DMS79 (cell line): ENCODE results near the gene MN1.
A peak's percentile ranks its signal among the peaks of the same experiment; 100 is the strongest.
"Not testable (repeated sequence)": the region's sequence is repeated elsewhere in the genome, so short reads cannot be mapped to it uniquely, and the experiment has no call there.

Experiments used
- DNase-seq: peaks from one replicate; lab custom pipeline; 2025; lab: John Stamatoyannopoulos, UW

Gene MN1

DNA sequence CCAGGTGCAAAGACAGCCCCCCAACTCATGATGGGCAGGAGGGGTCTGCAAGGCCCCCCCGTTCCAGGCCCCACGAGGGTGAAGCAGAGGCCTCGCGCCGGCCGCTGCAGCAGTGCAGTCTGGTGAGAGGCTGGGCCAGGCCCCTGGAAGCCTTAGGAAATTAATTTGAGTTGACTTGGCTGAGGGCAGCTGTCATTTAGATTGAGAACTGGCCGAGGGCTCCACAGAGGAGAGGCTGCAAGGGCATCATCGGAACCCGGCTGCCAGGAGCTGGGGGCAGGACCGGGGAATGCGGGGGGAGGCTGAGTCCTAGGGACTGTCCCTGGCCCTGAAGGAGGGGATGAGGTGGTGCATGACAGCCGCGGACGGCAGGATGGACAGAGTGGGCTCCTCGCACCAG, 39.9 kb downstream of the MN1 start:
- DNase-seq: no peak

DNA sequence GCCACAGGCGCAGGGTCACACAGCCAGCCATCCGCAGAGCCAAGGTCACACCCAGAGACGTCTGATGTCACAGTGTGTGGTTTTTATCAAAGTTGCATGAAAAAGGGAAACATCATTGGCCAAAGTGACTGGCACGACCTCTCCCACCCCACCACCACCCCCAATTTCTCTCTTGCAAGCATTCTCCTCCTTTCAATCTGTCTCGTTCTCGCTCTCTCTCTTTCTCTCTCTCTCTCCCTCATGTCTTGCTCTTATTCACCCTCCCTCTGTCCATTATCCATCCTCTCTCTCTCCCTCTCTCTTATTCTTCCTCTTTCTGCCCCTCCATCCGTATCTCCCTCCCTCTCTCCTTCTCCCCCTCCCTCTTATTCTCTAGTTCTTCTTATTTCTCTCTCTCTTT, 40.6 kb downstream of the MN1 start:
- DNase-seq: no peak

DNA sequence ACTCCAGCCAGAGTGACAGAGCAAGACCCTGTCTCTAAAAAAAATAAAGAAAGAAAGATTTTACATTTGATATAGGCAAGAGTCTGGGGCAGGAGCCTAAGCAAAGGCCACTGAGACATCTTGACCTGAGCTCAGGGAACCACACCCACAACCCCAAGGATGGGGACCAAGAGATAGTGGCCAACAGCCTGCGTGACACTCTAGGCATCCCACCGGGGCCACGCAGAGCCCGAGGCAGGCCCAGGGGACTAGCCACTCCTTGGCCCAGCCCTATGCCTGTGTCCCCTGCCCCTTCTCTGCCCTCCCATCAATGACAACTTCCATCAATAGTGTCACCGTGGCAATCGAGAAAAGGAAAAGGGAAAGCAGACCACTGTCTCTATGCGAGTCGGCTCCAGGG, 41.1 kb downstream of the MN1 start:
- DNase-seq: no peak

DNA sequence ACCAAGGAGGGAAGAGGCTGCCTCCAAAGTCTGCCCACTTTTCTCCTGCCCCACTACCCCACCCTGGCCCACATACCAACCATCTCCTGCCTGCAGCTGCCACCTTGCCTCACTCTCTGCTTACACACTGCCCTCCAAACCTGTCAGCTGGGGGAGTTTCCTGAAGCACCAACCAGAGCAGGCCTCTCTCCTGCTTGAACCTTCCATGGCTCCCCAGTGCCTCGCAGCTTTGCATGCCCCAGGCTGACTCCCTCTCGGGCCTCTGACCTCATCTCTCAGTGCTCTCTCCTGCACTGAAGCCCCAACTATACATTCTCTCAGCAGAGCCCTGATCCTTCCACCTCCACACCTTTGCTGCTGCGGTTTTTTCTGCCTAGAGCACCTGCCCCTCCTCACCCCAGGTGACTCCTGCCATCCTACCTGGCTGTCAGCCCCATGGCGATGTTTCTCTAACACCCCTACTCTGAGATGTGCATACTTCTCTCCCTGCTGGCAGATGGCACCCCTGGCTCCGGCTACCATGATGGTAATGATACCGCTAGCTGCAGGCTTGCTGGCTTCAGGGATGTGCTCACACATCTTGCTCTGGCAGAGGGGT, 43.5 kb downstream of the MN1 start:
- DNase-seq: no peak

DNA sequence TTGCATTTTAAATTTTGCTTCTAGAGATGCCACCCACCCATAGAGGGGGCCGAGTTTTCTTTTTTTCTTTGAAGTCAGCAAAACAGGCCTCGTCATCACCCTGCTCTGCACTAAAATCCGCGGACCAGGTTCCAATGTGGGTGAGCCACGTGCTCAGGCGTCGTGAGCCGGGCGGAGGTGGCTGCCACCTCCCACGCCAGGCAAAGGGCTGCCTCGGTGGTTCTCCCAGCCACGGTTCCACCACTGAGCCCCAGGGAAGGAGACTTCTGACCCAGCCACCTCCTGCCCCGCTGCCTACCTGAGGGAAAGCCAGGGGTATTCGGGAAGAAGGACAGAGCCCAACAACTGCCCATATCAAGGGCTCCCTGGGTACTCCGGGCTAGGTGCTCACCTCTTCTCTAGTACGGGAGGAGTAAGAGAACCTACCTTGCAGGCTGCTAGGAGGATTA, 45.3 kb downstream of the MN1 start:
- no peak for DNase-seq

DNA sequence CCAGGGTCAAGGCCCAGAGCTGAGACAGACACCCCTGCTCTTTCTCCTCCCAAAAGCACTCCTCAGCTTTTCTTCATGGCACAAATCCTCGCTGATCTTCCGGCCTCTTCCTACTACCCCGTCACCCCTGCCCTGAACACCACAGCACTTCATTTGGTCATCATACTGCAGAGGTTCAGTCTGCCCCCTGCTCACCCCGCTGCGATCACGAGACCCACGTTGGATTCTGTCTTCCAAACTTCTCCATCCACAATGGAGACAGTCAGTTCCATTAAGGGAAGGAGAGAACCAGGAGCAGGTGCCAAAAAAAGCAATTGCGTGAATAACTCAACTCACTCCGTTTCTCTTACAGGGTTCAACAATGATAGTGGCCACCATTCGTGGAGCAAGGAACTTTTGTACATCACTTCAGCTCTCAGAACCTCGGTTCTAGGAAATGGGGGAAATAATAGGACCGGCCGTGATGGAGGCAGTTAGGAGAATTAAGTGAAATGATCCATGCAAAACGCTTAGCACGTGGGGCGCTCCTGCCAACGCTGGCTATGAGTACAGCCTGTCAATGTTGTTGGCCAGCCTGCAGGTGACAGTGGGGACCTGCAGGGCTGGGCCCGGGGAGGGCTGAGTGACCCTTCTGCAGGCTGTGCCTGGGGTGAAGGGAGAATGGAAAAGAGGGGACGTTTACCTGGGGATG, 45.9 kb downstream of the MN1 start:
- no peak for DNase-seq

DNA sequence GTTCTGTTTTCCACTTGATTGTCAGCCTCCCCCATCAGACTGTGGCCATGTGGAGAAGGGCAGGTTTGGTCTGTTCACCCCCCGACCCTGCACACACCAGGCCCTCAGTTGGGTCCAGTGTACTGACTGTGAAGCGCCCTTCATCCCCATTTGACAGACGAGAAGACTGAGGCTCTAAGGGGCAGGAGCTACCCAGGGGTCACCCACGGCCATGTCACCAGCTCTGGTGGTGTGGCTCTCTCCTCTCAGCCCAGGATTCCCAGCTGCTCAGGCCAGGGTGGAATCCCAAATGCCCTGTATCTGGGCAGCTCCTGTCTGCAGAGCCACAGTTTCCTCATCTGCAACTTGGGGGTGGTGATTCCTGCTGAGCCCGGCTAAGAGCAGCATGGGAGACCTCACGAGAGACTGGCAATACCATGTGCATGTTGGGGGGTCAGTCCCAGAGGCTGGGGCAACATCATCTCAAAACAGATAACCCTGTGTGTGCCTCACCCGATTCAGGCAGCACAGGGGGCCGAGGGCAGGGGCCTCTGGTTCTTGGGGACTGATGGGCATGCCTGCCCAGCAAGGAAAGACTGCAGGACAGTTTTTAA, 46.6 kb downstream of the MN1 start:
- no peak for DNase-seq

DNA sequence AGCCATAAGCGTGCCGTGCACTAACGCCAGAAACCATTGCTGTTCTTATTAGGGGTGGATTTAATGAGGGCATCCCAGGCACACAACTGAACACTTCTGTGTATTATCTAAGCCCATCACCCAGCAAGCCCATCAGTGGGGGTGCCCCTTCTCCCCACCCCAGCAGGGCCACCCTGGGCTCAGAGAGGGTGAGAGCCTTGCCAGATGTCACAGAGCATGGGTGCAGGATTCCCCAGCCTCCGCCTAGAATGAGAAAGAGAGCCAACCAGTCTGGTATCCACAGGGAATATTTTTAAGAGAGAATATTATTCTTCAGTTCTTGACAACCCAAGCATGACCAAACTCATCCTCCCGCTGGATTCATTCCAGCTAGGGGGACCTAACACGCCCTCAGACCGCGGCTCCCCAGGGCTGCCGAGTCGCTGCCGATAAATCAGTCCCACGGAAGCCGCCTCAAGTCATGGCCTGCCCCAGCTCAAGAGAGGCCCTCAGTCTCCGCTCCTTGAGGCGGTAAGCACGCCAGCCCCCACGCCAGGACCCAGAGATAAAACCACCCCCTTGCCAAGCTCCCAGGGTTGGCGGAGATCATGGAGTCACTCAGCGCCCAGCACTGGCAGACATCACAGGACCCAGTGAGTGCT, 47.2 kb downstream of the MN1 start:
- DNase-seq: peak; percentile 18

DNA sequence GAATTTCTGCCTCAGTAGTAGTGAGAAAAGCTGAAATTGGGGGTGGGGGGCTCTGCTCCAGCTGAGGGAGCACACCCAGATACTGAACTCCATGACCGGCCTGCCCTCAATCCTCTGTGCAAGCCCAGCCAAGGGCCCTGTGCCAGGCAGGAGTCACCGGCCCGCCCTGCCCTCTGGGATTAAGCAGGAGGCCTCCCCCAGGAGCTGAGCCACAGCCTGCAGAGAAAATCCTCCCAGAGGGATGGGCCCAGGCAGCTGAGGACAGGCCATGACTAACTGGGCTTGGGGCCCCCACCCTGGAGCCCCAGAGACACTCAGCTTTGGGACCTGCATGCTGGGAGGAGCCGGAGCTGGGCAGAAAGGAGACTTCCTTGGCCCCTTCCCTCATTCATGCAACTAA, 48.8 kb downstream of the MN1 start:
- DNase-seq: no peak

DNA sequence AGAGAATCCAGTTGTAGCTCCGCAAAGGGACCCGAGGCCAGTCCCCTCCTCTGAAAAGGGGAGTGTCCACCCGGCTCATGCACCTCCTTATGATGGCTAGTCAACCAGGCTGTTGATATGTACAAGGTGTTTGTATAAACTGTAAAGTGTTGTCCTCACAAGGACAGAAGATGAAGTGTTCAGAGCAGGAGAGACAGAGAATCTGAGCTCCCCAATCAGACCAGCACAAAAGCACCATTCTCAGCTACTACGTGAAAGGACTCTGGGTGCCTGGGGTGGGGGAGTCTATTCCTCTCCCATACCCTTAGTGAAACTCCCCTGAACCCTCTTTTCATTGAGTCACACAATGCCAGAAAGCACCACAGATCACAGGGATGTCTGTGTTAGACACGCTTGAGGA, 49.4 kb downstream of the MN1 start:
- DNase-seq: no peak

DNA sequence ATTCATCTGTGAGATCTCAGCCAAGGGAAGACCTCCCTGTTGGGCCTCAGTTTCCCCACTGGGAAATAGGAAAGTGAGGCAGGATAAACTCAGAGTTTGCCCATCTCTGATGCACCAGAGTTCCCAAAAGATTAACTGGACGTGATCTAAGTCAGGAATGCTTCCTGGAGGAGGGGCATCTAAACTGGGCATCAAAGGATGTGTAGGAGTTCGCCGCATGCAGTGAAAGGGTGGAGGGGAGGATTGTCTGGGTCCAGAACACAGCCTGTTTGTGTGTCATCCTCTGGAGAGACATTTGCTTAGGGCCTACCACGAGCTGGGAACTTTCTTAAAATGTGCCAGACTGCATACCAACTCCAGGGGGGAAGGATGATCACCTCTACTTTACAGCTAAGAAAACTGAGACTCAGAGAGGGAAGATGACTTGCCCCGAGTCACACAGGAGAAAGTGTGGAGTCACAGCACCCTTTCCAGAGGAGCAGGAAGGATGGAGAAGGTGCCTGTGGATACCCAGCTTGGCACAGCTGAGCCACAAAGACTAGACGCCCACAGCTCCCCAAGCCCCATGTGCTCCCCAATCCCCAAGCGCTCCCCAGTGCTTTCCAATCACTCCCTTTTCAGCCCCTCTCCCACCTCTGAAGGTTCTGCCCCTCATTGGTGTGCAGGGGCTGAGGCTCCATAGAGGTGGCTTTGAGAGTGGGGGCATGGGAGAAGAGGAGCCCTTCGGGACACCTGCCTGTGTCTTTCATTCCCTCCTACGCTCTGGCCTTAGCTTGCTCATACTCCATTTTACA, 50.1 kb downstream of the MN1 start:
- DNase-seq: no peak

DNA sequence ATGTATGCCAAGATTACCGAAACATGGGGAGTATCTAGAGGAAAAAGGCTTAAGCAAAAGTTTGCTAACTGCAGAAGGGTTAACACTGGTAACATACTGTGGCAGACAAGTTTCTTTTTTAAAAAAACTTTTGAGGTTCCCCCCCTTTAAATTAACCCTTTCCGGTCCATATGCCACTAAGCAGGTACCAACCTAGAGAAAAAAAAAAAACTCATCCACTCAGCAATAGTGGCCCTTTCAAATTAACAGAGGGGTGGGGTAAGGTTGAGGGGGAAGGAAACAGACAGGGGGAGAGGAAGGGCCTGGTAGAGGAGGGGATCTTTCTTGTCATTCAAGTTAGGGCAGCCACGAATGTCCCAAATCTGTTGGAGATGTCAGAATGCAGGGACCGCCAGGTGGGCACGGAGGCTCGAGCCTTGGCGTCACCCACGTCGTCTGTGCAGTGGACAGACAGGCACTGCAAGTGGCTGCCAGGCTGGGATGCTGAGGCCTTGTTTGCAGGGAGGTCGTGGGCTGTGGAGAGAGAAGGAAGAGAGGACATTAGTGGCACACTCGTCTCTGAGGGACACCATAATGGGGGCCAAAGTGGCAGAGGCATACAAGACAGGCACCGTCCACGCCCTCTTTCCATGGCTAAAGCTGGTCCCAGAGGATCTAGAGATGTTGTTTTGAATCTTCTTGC, 50.8 kb downstream of the MN1 start:
- DNase-seq: no peak

DNA sequence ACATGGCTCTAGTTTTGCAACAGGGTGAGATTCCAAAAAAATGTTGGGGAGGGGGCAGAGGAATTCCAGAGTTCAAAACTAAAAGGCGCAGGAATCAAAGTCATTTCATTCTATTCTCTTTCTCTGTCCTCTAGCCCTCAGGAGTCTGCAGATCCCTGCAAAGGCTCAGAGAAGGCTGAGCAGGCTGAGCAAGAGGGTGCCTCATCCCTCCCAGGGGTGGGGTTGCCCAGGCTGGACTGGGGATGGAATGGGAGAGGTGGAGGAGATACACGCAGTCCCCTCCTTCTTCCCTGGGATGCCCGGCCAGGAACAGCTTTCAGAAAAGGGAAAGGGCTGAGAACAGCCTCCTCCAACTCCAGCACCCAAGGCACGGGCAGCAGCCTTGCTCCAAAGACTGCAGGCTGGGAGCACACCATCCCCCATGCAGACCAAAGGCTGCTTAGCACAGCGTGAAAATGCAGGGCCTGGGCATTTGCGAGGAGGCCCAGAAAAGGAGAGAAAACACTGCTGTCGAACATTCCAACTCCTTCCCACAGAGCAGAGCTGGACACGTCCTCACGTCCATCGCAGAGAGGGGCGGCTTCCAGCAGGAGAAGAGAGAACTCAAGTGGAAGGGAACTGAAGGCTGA, 51.8 kb downstream of the MN1 start:
- no peak for DNase-seq

DNA sequence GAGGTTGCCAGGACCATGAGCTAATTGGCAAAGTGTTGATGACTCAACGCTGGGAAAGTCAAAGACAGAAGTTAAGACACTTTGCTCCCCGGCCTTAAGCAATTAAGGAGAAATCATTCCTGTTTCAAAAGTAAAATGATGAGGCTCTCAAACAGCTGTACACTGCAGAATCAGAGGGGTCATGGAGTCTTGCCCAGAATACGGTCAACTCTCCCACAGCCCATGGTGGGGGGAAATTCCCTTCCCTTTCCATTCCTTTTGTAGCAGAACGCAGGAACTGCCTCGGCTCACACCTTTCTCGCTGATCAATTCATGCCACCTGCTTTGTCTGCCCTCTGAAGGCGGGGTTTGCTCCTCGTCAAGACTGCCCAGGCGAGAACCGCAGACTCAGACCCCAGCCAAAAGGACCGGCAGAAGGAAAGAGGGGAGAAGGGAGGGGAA, 52.8 kb downstream of the MN1 start:
- DNase-seq: no peak

DNA sequence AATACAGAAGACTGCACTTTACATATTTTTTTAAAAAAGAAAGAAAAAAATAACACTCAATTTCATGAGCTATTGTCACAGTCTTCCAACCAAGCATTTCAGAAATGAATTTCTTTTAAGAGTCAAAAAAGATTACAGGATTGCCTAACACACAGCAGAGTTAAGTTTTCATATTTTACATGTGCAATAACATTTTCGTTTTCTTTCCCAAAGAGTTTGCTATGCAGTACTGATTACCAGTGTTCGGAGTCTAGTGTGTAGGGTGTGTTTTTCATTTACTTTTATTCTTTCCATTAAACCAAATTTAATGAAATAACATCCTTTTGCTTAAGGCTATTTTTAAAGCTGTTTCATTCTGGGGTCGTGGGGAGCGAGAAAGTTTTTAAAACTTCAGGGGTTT, 53.2 kb downstream of the MN1 start:
- DNase-seq: no peak

DNA sequence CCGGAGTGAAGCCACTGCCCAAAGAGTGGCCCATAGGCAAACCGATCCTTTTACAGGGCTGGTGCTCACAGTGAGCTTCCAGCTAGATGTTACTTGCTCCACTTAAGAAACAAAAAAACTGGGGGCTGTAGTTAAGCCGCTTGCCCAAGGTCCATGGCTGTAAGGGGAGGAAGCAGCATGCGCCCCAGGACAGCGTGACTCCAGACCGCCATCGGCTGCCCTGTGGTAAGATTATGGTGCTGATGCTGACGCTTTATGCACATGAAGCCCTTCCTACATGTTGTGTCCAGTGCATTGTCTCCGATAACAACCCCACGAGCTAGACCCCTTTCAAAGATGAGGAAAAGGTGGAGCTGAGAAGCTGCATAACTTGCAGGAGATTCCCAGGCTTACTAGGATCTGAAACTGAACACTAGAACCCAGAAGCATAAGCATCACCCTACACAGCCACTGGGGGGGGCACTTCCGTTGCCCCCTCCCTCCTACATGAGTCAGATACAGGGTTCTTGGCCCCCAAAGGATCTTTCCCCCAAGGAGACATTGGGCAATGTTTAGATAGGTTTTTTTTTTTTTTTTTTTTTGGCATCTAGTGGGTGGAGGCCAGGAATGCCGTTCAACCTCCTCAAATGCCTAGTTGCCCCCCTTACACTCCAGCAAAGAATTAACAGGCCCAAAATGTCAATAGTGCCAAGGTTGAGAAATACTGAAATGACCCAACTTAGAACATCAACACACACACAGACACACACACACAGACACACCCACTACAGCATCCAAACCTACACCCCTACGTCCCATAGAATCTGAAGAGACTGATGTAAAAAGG, 53.9 kb downstream of the MN1 start:
- DNase-seq: no peak

DNA sequence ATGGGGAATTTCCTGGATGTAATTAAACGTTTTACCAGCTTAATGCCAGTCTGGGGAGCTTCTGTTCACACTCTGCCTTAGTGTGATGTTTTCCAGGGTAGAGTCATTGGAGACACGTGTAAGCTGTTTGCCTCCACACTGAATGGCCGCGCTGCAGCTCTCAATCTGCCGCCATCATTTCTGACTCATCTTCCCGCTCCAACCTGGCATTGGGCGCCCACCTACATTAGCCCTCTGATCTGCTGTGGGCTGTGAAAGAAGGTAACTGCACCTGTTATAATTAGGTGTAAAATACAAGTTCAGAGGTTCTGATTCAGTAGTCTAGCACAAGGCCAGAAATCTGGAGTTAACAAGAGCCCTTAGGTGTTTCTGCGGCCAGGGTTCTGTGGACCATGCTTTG, 54.6 kb downstream of the MN1 start:
- no peak for DNase-seq

DNA sequence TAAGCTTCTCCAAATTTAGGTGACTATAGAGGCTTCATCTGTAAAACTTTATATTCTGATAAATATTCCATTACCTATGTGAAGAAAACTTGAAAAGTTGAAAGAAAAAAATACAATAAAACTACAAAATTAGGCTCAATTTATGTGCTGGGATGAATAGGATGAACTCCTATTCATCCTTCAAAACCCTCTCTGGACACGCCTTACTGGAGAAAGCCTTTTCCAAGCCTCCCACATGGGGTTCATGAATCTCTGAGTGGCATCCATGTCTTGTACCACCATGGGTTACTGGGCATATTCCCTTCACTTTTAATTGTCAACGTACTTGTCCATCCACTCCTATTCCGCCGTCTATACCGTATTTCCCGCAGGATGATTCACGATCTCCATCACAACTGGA, 55.7 kb downstream of the MN1 start:
- no peak for DNase-seq

DNA sequence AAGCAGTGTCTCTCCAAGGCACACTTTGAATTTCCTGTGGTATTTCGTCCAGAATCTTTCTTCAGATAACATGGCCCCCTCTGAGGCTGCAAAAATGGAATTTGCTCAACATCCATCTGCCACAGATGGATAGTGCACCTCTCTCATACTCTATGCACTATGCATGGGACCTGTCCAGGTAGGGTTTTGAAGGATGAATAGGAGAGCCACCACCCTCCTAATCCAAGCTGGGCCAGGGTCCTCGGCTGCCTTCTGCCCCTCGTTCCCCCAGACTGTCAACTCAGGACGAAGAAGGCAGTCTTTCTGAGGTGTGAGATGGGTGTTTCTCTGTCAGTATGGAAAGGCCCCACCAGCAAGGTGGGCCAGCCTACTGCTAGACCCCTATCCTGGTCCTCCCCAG, 56.4 kb downstream of the MN1 start:
- DNase-seq: no peak

DNA sequence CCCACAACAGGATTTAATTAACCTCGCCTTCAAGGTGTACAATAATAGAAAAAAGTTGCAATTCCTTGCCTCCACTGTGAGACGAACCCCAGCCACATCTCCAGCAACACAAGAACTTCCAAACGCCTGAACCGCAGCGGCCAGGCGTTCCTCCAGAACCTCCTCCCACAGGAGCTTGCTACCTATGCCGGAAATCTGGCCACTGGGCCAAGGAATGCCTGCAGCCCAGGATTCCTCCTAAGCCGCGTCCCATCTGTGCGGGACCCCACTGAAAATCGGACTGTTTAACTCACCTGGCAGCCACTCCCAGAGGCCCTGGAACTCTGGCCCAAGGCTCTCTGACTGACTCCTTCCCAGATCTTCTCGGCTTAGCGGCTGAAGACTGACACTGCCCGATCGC, 57.5 kb downstream of the MN1 start:
- not testable (repeated sequence) for DNase-seq
